GM13976 (cell line): ENCODE measurements around the gene SLC16A6.
"Not testable (repeated sequence)": the region's sequence is repeated elsewhere in the genome, so short reads cannot be mapped to it uniquely, and the experiment has no call there.

Experiments used
- DNase-seq: peaks from one replicate; pipeline ENCODE4 v3.0.0; 2012; ENCODE audit warnings: low spot score
- CTCF ChIP-seq: IDR thresholded peaks from 2 replicates; pipeline ENCODE4 v1.5.1; 2012; ENCODE audit warnings: borderline replicate concordance, mild to moderate bottlenecking; ENCODE audit not compliant: insufficient read depth; ENCODE audit errors: extremely low read depth, missing control alignments, control extremely low read depth
- in situ Hi-C: fragments of 300-500 bp; cut with MboI; formaldehyde crosslinking; loops from one replicate; pipeline ENCODE4 v1.12.0; 2022; ENCODE audit warnings: low sequenced_read_pairs, mixed read lengths, inconsistent platforms; ENCODE audit not compliant: unreplicated experiment

Gene SLC16A6

GRCh38 chr17:68231541-68231940 lies 59.4 kb downstream of the SLC16A6 start:
- DNase-seq: no peak
- TF ChIP-seq CTCF: no peak
- in situ Hi-C loops: no loop called here

- in situ Hi-C loops, DNase-seq: not testable (repeated sequence)
These were observed 59.8 kb downstream of the SLC16A6 start for GRCh38 chr17:68231131-68231530.

- TF ChIP-seq CTCF: no peak
- in situ Hi-C loops: no loop called here
- DNase-seq: no peak
These were observed 61.3 kb downstream of the SLC16A6 start for GRCh38 chr17:68229619-68230018.

GRCh38 chr17:68228817-68229570 lies 61.9 kb downstream of the SLC16A6 start:
- DNase-seq: no peak
- no peak for TF ChIP-seq CTCF
- in situ Hi-C loops: no loop called here

- DNase-seq, in situ Hi-C loops: not testable (repeated sequence)
These were observed 62.8 kb downstream of the SLC16A6 start for GRCh38 chr17:68228039-68228680.

GRCh38 chr17:68225055-68225454 lies 65.9 kb downstream of the SLC16A6 start:
- DNase-seq, in situ Hi-C loops: not testable (repeated sequence)

DNA sequence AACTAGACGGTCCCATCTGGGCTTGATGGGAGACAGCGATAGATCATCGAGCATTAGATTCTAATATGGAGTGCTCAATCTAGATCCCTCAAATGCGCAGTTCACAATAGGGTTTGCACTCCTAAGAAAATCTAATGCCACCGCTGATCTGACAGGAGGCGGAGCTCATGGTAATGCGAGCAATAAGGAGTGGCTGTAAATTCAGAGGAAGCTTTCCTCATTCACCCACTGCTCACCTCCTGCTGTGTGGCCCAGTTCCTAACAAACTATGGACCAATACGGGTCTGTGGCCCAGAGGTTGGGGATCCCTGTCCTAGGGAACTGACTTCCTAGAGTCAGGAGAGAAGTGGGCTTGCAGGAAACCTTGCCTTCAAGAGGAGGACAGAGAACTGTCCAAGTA lies 68.3 kb downstream of the SLC16A6 start:
- no peak for DNase-seq
- no peak for TF ChIP-seq CTCF
- in situ Hi-C loops: no loop called here

- in situ Hi-C loops: no loop called here
- TF ChIP-seq CTCF: no peak
- no peak for DNase-seq
These were observed 69.1 kb downstream of the SLC16A6 start for GRCh38 chr17:68221786-68222185.

DNA sequence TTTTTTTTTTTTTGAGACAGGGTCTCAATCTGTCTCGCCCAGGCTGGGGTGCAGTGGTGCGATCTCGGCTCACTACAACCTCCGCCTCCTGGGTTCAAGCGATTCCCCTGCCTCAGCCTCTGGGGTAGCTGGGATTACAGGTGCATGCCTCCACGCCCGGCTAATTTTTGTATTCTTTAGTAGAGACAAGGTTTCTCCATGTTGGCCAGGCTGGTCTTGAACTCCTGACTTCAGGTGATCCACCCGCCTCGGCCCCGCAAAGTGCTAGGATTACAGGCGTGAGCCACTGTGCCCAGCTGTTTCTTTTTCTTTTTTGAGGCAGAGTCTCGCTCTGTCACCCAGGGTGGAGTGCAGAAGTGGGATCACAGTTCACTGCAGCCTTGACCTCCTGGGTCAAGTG lies 70.1 kb downstream of the SLC16A6 start:
- in situ Hi-C loops, DNase-seq: not testable (repeated sequence)

DNA sequence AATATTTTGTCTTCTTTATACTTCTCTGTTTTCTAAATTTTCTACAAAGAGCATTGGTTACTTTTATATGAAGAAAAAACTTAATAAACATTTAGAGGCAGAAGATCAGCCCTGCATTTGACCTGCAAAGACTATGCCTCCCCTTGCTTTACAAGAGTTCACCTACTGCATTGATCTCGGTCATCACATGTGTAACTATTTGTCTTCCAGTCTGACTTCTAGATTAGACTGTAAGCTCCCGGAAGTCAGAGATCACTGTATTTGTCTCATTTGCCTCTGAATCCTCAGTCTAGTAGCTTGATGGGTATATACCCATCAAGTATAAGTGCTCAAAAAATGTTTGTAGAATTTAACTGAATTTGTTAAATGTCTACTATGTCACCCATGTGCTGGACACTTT lies 70.7 kb downstream of the SLC16A6 start:
- in situ Hi-C loops, DNase-seq: not testable (repeated sequence)

- in situ Hi-C loops, DNase-seq: not testable (repeated sequence)
These were observed 71.5 kb downstream of the SLC16A6 start for GRCh38 chr17:68219429-68219828.
